Smooth muscle cell of the brain vasculature (primary cell): ENCODE measurements around the gene MBP.

Experiments
- DNase-seq: peaks from one replicate; pipeline ENCODE4 v3.0.0-alpha.2; 2012; ENCODE audit warnings: low read depth, low spot score

Gene MBP

DNA sequence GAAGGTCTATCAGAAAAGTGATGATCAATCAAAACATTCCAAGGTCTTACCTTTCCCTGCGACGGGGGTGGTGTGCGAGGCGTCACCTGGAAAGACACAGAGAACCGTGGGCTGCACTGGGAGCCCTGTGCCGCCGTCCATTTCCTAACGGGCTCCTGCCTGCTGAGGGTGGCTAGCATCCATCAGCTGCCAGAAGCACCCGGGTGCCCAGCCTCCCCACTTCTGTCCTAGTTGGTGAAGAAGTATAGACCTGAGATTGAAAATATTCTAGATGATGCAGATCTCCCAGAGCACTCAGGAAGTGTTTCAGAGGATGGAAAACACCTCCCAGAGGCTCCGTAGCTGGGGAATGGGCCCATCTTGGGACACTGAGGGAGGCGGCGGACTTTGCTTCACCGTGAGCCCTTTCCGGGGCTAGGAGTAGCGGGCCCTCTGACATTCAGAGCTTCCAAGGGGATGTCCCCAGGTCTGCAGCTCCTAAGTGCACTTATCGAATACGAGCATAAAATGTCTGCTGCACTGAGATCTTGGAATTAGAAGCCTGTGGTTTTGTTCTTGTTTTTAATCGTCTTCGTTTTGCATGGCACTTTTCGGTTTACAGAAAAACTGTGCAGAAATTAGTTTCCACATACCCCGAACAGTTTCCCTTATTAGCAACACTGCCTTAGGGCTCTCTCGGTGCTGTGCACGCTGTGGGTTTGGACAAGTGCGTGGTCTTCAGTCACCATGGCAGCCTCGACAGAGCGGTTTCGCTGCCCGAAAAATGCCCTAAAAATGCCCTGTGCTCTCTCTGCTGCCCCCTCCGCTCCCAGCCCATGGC lies 143.5 kb downstream of the MBP start:
- DNase-seq, result no peak

DNA sequence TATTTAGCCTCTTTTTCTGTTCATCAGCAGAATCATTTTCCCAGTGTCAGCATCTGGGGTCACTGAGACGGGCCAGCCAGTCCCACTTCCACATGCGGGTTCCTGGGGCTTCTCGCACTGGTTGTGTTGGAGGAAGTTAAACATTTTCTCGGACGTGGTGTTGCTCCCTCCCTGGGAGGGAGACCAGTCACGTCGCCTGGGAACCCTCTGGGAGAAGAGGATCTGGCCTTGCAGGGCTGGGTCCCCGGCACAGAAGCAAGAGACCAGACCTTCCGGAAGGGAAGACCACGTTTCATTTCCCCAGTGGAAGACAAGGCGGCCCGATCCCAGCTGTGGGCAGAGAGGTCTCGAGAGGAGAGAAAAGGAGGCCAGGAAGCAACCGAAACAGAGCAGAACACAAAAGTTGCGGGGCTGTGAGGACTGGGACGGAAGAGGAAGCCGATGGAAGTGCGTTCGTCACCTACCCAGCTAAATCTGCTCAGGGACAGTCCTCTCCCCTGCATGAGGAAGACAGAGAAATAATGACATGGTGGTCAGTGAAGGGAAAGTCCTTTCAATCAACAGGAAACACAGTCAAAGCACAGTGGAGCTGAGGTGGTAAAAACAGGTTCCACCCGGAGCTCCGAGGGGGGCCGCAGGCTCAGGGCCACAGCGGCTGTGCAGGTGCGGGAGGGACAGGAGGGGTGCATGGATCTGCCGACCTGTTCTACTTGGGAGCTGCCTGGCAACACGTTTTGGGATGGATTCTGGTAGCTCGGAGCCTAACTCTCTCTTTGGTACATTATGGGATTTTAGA lies 144.4 kb downstream of the MBP start:
- no peak for DNase-seq

DNA sequence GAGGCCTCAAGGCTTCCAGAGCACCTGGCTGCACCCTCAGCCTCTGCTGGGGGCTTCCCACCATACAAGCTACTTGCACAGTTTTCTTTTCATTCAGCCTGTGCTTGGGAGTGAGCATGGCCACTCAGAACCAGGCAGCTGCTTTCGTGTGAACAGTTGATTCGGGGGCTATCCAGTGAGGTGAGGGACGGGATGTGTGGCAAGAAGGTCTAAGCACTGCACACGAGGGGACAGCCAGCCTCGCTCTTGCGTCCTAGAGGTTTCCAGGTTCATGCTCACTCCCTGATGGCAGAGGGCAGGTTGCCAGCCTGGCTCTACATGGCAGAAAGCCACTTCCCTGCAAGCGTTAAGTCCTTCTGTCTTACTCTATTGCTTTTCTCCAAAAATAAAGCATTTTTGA lies 146.2 kb downstream of the MBP start:
- no peak for DNase-seq

DNA sequence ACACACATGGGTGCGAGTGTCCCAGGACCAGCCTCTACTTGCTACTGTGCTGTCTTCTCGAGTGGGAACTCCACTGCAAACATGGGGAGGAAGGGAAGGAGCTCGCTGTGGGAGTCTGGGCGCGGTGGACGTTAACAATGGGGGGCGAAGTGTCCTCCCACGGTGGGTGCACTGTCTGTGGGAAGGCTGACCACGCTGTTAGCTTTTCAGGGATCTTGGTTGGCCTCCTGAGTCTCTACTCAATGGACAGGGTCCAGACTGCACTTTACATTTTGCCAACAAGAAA lies 146.7 kb downstream of the MBP start:
- no peak for DNase-seq

DNA sequence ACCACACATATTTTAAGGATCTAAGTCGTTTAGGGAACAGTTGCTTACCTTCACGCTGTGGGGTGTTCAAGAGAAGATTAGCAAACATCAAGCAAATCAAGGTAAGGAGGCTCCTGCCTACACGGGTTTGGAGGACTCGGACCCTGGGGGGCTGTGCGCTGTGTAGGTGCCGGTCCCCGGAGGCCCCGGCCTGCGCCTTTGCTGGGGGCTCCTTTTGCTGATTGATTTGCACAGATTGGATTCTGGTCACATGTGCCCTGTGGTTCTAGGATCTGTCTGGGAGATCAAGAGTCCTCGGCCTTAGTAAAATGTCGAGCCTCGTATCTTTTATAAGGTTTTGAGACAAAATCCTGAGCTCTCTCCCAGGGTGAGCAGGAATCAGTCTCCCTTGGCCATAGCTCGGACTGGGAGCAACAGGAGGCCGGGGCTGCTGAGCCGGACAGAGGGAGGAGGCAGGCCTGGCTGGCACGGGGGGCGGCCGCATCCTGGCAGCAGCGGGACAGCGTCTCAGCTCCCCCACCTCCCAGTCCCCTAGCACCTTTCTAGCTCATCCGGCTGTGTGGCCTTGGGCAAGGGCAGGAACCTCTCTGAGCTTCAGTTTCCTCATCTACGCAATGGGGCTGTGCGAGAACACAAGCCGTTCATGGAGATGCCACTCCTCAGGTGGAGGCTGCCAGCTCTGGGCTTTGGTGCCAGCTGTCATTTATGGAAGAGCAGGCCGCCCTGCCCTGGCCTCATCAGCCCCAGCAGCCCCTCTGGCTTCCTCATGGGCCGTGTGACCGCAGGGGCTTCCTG lies 147.2 kb downstream of the MBP start:
- DNase-seq, result no peak

DNA sequence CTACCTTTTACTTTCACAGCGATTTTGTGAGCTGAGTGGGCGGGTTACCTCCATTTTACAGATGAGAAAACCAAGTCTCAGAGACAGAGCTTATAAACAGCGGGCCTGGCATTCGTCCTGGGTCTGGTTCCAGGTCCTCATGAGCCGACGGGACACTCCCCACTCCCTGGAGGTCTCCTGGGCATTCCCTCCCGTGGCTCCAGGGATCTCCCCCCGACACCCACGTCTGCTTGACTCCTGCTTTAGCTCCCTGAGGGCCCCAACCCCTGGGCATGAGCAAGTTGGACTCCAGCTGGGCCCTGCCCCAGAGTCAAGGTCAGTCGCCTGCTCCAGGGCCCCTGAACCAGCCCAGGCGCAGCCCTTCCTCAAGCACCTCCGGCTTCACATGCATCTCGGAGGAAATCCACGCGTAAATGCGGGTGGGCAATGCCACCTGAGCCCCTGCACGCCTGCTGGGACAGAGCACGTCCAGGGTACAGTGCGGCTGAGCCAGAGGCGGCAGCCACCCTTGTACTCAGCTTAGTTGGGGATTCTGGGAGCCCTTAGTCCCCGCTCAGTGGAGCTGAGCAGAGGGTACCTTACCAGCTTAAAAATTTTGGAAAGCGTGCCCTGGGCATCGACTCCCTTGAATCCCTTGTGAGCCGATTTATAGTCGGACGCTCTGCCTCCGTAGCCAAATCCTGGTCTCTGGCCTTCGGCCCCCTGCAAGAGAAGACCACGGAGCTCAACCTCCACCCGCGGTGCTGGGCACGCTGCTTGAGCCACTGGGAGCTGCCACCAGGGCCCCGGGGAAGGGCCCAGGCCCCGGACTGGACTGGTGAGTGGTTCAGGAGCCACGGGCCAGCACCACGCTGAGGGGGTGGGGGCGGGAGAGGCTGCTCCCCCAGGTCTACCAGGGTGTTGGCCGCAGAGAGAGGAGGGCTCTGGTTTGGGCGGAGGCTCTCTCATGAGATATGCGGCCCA lies 148.1 kb downstream of the MBP start:
- no peak for DNase-seq

DNA sequence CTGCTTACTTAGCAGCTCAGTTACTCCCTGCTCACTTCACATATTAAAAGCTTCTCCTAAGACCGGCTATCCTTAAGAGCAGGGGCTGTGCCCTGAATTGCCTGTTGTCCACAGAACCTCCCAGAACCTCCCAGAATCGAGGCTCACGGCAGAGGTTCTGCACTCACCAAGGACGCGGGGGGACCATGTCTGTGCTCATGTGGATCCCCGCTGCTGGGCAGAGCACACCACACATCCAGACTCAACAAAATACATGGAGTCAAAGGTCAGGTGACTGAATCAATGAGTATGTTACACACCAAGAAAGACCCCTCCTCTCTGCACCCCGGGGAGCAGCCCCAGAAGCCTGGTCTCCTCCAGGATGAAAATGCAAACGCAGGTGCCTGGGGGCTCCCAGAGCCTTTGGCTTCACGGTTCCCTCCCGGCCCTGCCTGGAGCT lies 149.0 kb downstream of the MBP start:
- no peak for DNase-seq

DNA sequence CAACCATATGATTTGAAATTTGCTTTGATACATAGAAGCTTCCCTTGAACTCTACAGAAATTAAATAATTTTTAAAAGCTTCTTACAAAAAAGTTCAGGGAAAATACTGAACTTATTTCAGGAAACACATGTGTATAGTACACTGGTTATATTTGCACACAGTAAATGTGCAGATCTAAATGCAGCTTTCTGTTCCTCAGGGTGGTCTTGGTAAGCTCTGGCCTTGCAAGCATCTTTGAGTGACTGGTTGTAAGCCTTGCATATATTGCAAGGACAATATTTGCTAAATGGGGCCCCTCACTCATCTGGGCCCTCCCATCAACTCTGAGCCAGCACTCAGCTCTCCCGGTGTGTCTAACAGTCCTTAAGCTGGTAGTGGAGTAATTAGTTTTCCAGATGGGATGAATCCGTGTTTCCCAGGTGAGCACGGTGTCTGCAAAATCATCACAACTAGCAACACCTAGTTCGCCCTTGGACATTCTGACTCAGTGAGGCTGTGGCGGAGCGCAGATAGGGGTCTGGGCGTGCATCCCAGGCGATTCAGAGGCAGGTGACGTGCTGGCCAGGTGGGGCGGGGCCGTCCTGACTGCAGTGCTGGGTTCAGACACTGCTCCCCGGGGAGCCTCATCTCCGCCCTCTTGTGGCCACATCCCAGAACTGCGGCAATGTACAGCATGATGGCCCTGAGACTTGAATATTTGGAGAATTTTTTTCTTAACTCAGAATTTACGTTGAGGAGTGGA lies 149.6 kb downstream of the MBP start:
- peak; percentile 36 for DNase-seq

DNA sequence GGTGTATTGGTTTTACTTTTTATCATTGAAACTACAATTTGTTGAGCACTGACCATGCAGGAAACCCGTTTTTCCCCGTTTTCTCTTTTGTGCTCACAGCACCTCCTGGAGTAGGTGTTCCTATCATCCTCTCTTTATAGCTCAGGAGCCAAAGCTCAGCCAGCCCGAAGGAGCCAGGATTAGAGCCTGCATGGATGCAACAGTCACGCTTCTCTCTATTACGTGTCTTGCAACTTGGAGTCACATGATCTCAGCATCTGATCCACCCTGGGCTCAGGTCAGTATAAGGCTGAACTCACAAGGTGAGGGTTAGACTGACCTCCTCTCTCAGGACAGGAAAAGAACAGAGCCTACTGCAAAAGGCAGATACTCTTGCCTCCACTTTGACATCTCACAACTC lies 150.5 kb downstream of the MBP start:
- DNase-seq, result no peak

DNA sequence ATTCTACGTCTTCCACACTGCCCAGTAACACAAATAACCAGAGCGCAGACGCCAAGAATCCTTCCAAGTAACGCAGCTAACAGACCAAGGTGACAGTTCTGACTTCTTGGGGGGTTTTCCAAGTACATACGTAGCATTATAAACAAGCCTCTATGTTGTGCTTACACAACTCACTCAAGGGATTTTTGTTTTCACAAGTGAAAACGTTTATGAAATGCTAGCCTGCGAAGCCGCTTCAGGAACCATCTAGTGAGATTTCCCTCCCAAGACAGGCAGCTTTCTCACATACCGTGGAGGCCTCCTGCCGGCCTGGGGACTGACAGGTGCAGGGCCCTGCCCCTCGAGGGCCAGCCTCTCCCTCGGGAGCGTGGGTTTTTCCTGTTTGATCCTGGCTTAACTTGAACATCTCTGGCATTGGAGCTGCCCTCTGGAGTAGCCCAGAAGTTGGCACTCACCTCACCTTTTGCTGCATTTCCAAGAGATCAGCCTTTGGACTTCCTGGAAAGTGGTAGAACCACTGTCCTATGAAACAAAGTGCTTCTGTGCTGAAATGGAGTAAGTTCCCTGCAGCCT lies 151.1 kb downstream of the MBP start:
- peak; percentile 9 for DNase-seq

DNA sequence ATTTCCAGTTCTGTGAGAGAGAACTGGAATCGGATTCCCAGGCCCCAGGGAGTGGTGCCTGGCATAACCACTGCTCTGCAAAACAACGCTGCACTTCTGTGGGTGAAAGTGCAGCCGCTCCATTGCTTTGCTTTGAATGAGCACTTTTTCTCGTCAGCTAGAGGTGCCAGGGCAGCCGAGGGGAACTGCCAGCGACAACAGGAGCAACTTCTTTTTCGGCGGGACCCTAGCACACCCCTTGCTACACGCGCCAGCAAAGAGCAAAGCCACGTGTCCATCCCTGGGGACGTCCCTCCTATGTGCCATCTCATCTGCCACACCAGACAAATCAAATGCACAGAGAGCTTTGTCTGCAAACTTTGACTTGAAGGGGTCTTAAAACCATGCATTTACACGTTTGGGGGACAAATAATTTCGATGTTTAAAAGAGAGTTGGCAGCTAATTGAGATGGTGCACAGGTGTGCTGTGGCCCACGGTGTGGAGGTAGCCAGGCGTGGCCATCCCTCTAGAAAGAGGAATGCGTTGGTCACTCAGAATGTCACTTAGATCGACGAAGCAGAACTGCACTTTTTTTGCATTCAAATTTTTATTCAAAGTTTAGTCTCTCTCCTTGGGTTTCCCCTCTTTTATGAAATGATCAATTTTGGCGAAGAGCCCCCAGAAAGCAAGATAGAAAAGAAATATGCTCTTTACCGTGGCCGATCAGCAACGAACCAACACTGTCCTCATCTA lies 151.8 kb downstream of the MBP start:
- DNase-seq, result no peak

DNA sequence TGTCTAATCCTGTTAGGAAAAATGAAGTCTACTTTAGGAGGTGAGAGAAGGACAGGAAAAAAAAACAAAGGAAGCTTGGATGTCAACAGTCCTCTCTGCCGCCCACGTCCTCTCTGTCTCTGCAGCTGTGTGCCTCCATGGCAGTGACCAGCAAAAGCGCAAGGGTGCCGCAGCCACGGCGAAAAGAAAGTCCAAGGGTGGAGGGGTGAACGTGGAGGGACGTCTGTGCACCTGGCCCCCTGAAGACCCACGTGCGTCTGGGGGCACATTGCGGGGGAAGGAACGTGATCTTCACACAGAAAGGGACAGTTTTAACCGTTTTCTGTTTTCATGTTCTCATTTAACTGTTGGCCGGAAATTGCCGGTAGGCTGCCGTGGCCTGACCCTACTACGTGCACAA lies 152.7 kb downstream of the MBP start:
- no peak for DNase-seq

DNA sequence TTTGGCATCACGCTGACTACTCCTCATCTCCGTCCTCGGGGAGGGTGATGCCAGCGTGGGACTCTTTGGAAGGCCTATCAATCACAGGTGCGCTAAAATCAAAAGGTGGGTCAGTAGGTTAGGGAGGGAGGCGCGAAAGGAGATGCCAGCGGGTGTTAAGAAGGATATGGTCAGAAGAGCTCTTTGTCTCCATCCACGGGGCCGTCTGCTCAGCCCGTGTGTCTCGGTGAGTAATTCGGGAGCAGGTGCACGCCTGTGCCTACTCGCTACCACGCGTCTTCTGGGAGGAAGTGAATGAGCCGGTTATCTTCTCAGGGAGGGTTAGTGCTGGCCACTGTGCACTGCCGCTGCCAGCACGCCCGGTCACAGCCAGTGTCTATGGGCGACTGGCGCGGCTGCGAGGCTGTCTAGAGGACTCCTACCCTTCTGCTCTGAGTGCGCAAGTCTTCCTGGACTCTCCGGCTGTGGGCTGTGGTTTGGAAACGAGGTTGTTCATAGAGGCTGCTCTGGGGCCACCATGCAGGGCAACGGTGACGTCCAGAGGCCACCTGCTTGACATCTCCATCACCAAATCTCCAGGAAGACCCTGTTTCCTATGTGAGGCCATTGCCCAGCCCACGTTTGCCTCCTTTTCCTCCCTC lies 153.4 kb downstream of the MBP start:
- no peak for DNase-seq

DNA sequence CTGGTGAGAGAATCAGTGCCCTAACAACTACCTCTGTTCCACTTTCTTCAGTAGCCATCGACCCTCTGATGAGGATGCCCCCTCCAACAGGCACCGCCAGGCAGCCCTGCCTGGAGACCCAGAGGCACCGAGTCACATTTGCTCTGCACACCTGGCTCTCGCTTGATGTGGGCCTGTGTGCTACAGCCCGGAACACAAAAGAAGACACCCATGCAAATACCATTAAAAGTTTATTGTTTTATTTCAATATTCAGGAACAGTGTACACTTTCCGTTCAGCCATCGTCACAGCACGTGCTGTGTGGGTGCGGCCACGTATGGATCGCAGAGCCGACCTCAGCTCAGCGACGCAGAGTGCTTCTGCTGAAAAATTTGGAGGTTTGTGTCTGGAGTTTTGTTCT lies 154.0 kb downstream of the MBP start:
- DNase-seq, result no peak

DNA sequence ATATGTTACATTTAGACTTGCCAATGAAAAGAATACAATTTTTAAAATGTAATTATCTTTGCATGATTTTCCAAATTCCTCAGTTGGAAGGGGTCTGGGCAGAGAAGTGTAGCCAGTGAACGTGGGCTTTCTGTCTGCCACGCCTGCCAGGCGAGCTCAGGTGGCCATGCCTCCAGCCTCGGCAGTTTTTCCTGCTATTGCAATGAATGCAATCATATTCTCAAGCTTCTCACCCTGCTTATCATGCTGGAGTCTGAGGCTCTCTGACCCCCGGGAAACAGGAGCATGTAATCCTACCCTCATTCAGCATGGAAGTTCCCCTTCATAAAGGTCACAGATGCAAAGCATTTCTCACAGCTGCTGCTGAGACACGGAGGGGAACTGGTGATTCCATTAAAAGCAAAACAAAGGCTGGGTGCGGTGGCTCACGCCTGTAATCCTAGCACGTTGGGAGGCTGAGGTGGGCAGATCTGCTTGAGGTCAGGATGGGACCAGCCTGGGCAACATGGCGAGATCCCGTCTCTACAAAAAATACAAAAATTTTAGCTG lies 154.8 kb downstream of the MBP start:
- no peak for DNase-seq

DNA sequence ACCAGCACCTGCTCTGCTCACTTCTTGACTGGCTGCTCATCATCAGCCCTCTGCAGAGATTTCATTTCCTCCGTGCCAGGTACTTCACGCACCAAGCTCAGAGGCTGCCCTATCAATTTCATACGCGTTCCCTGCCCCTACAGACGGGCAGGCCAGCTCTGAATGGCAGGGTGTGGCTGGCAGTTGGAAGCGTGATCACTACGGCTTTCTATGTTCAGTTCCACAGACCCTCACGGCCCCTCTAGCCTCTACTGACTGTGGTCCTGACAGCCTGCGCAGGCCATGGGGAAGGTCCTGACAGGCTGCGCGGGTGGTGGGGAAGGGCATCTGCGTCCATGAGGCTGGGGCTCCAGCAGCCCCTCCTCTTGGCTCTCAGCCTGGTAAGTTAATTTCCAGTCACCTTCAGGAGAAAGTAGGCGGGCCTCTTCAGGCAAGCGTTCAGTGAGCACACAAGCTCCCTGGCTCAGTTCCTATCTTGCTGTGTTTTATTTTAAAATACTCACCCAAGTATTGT lies 155.4 kb downstream of the MBP start:
- no peak for DNase-seq

DNA sequence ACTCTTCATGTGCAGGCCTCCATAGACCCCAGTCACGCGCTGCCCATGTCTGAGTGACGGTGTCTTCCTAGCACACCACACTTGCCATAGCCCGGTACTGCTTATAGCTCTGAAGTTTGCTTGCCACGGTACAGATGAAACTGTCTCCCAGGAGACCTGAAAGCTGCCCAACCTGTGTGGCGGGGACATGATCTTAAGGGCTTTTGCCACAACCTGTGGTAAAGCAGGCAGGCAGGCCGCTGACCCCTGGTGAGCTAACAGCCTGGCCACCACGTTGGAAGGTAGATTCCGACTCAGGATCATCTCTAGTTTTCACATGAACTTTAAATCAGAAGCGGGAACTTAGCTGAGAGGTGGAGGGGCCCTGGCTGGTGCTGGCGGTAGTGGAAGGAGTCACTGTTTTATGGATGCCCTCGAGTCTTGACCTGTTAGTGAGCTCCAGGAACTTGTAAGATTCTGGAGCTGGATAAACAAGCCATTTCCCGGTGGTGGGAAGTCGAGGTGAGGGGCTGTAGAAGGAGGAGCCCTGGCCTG lies 156.9 kb downstream of the MBP start:
- DNase-seq, result no peak

DNA sequence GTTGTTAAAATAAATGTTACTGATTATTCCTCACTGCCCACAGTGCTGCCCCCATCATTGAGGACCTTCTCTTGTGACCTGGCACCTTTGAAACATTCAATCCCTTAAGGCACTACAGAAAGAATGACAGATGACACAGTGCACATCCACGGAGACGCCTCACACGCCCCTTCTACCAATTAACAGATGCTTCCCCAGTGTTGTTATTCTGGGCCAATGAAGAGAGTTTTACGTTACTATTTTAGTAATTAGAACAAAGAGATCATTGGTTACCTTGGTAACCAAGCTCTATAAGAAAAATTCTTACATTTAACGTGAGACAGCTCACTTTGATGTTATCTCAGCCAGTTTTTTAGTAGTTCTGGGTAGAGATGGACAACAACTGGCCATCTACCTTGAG lies 158.2 kb downstream of the MBP start:
- DNase-seq, result no peak
